ENCODE data around the gene CTDSPL. TPM values are rescaled to one million over a fixed set of nuclear protein-coding genes. Genes with fewer than 3 reads are reported as not detected.
A peak's percentile ranks its signal among the peaks of the same experiment; 100 is the strongest.

The CTDSPL gene
- total and polyA plus RNA-seq, 2 experiments from 2014 or later, result 15.3 to 22.3 TPM

DNA sequence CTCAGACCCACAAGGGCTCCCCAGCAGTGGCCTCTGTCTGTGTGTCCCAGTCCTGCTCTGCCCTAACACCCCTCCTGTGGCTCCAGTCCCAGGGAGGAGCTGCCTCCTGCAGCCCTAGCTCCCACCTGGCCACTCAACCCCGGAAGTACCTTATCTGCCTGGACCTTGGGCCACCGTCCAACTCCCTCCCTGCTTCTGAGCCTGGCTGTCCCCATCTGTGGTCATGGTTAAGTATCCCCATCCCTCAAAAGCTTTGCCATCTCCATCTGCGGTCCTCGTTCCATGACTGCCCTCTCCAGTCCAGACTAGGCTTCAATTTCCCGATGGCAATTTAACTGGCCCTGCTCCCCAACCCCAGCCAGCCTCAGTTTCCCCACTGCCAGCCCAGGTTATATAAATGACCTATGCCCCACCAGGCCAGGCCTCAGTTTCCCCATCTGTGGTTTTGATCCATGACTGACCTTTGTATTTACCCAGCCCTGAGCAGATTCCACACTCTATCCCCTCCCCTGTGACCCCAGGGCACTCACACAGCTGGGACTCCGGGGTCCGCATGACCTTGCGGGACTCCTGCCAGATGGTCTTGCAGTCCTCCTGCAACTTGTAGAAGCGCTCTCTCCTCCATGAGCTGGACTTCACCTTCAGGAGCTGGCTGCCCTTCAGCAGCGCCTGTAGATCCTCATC, 158.1 kb downstream of the CTDSPL start:
- H3K36me3 ChIP-seq, result peaks cover 9% of the 10 kb centered on the region
- no peak for DNase-seq (ENCODE audit: low read depth in 1 of 2, low spot score in 1 of 2)
- no peaks in the 10 kb centered on the region for H3K27me3 ChIP-seq
- H3K9me3 ChIP-seq (ENCODE audit: low read depth), result no peaks in the 10 kb centered on the region
- TF ChIP-seq, protein P1, sequence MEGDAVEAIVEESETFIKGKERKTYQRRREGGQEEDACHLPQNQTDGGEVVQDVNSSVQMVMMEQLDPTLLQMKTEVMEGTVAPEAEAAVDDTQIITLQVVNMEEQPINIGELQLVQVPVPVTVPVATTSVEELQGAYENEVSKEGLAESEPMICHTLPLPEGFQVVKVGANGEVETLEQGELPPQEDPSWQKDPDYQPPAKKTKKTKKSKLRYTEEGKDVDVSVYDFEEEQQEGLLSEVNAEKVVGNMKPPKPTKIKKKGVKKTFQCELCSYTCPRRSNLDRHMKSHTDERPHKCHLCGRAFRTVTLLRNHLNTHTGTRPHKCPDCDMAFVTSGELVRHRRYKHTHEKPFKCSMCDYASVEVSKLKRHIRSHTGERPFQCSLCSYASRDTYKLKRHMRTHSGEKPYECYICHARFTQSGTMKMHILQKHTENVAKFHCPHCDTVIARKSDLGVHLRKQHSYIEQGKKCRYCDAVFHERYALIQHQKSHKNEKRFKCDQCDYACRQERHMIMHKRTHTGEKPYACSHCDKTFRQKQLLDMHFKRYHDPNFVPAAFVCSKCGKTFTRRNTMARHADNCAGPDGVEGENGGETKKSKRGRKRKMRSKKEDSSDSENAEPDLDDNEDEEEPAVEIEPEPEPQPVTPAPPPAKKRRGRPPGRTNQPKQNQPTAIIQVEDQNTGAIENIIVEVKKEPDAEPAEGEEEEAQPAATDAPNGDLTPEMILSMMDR (IDR thresholded peaks at IDR 0.05; ENCODE audit: low read depth, low read length), result no peak
- no peak overlapping the region for H3K27ac ChIP-seq
- no peak overlapping the region for H3K4me3 ChIP-seq
- H3K4me1 ChIP-seq (ENCODE audit: low read depth), result peaks cover 20% of the 10 kb centered on the region

DNA sequence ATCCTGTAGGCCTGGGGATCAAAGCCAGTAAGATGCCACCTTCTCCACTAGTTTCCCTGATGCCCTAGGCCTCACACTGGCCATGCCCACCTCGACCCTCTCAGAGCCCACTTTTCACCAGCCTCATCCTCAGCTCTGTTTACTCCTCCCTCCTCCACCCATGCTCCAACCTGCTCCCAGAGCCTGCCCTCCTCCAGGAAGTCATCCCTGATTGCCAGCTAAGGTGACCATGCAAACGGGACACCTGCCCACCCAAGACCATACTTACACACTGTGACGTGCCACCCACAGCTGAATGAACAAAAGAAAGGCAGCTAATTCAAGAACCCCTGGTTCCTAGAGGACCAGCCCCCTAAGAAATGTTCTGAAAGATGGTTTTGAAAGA, 158.7 kb downstream of the CTDSPL start:
- Histone ChIP-seq H3K9me3 (ENCODE audit: low read depth) (no peaks in the 10 kb centered on the region), H3K36me3 (peaks cover 9% of the 10 kb centered on the region), H3K27me3 (no peaks in the 10 kb centered on the region), H3K4me1 (ENCODE audit: low read depth) (peaks cover 20% of the 10 kb centered on the region), H3K27ac (no peak overlapping the region), H3K4me3 (no peak overlapping the region)
- TF ChIP-seq, protein P1 (IDR thresholded peaks at IDR 0.05; ENCODE audit: low read depth, low read length), result no peak
- DNase-seq (ENCODE audit: low read depth in 1 of 2, low spot score in 1 of 2), result no peak

DNA sequence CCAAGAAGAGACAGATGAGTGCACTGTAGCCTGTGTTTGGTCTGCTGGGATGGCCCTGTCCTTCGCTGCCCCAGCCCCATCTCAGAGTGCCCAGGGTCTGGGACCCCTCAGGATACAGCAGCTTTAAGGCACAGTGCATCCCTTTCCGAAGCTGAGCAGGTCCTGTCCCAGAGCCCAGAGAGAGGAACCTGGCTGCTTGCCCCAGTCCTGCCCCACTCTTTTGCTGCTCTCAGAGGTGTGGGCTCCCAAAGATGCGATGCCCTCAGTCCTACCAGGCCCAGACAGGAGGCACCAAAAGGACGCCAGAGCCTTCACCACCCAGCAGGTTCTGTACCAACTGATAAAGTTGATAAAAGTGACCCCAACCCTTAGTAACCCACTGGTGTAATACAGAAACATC, 159.5 kb downstream of the CTDSPL start:
- Histone ChIP-seq H3K27me3 (no peaks in the 10 kb centered on the region), H3K27ac (no peak overlapping the region), H3K9me3 (ENCODE audit: low read depth) (no peaks in the 10 kb centered on the region), H3K36me3 (peaks cover 2% of the 10 kb centered on the region), H3K4me3 (no peak overlapping the region), H3K4me1 (ENCODE audit: low read depth) (peaks cover 20% of the 10 kb centered on the region)
- DNase-seq (ENCODE audit: low read depth in 1 of 2, low spot score in 1 of 2), result no peak
- TF ChIP-seq, protein P1 (IDR thresholded peaks at IDR 0.05; ENCODE audit: low read depth, low read length), result no peak

DNA sequence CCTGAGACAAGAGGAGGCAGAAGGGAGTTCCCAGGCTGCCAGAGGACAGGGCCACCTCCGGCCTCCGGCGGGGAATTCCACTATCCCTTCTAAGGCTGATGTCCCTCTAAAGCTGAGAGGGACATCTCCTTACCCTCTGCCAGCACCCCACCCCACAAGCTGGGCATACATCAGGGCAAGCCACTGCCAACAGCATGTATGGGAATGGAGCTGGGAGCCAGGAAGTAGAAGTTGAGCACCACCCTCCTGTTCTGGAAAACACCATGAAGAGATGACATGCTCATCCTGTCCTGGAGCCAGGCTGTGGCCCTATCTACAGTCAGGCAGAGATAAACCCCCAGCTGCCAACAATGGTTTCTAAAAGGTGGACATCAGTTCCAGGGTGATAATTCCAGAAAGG, 160.6 kb downstream of the CTDSPL start:
- Histone ChIP-seq H3K9me3 (ENCODE audit: low read depth) (no peaks in the 10 kb centered on the region), H3K27me3 (peaks cover 3% of the 10 kb centered on the region), H3K4me3 (no peak overlapping the region), H3K4me1 (ENCODE audit: low read depth) (peaks cover 20% of the 10 kb centered on the region), H3K27ac (no peak overlapping the region), H3K36me3 (no peaks in the 10 kb centered on the region)
- TF ChIP-seq, protein P1 (IDR thresholded peaks at IDR 0.05; ENCODE audit: low read depth, low read length), result no peak
- no peak for DNase-seq (ENCODE audit: low read depth in 1 of 2, low spot score in 1 of 2)

DNA sequence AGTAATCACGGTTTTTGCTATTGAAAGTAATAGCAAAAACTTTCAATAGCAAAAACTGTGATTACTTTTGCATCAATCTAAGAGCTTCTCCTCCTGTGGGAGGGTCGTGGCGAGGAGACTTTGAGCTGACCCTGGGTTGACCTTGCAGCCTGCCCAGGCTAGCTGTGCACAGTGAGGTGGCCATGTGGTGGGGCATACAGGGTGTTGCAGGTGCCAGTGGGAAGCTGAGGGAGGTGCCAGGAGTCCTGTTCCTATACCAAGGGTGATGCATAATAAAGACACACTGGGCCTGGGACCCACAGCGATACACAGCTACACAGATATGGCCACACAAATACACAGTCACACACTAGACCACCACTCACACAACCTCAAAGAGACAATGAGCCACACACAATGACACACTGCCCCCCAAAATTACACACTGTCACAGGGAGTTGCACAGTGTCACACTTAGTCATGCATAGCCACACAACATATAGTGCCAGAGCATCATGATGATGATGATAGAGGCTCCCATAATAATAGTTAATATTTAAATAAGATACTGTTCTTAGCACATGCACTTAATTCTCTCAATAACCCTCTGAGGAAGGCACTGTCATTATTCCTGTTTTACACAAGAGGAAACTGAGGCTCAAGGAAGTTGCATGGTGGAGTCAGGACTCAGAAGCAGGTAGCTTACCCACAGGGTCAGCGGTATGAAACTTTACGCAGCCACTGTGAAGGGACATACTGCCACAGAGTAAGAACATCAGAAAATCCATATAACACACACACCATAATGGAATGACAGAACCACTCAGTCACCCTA, 161.4 kb downstream of the CTDSPL start:
- DNase-seq (ENCODE audit: low read depth in 1 of 2, low spot score in 1 of 2), result no peak
- Histone ChIP-seq H3K27ac (no peak overlapping the region), H3K4me3 (peak overlapping the region; percentile 31), H3K27me3 (peaks cover 11% of the 10 kb centered on the region), H3K36me3 (no peaks in the 10 kb centered on the region), H3K4me1 (ENCODE audit: low read depth) (peaks cover 16% of the 10 kb centered on the region), H3K9me3 (ENCODE audit: low read depth) (no peaks in the 10 kb centered on the region)
- TF ChIP-seq, protein P1 (IDR thresholded peaks at IDR 0.05; ENCODE audit: low read depth, low read length), result no peak
